IMR-90 (cell line): ENCODE results near the gene FCRL2. TPM values are rescaled to one million over a fixed set of nuclear protein-coding genes. Genes with fewer than 3 reads are reported as not detected.

Source experiments
- ATAC-seq: fragments of 200-7000 bp; cut with Tn5 transposase; 2 replicates; pipeline ENCODE4 v1.9.1; 2020; ENCODE audit warnings: low read depth, mild to moderate bottlenecking, moderate library complexity
- BruUV-seq: library from RNA; stranded (reverse); fragments of 400-500 nt; replicated peaks from 2 replicates; lab custom pipeline; 2021; lab: Mats Ljungman, UMichigan
- CTCF ChIA-PET: fragments of 300-600 bp; formaldehyde crosslinking; extraction: SDS; loops from one replicate; lab custom pipeline; 2021; ENCODE audit warnings: antibody characterized with exemption; lab: Yijun Ruan, JAX
- POLR2A ChIA-PET: fragments of 300-600 bp; sonication (Branson Sonifier 250); formaldehyde crosslinking; loops from one replicate; lab custom pipeline; 2022; ENCODE audit warnings: antibody characterized with exemption; ENCODE audit not compliant: unreplicated experiment; lab: Charles Lee
- DNase-seq: peaks from one replicate; pipeline ENCODE4 v3.0.0; 2013
- H2AFZ ChIP-seq: replicated peaks from 2 replicates; pipeline ENCODE3; 2013; ENCODE audit warnings: low read length, mild to moderate bottlenecking; ENCODE audit not compliant: poor library complexity
- H2AK5ac ChIP-seq: 2 replicates; pipeline ENCODE4 v1.6.1; 2013; ENCODE audit warnings: low read depth, low read length, inconsistent platforms
- H2AK9ac ChIP-seq: replicated peaks from 2 replicates; pipeline ENCODE3; 2013; ENCODE audit warnings: mild to moderate bottlenecking, low read depth, low read length, moderate library complexity; ENCODE audit not compliant: poor library complexity
- H2BK120ac ChIP-seq: 2 replicates; pipeline ENCODE4 v1.6.1; 2013; ENCODE audit warnings: low read depth, low read length, inconsistent platforms
- H2BK15ac ChIP-seq: 3 replicates; pipeline ENCODE4 v1.6.1; 2013; ENCODE audit warnings: low read depth, low read length, inconsistent platforms
- H2BK20ac ChIP-seq: 2 replicates; pipeline ENCODE4 v1.6.1; 2013; ENCODE audit warnings: low read depth, mild to moderate bottlenecking, inconsistent platforms, low read length, moderate library complexity
- H2BK5ac ChIP-seq: 2 replicates; pipeline ENCODE4 v1.6.1; 2013; ENCODE audit warnings: mild to moderate bottlenecking, low read depth, low read length, inconsistent platforms; ENCODE audit not compliant: poor library complexity, severe bottlenecking
- H3K14ac ChIP-seq: replicated peaks from 2 replicates; pipeline ENCODE4 v1.6.1; 2013; ENCODE audit warnings: low read depth, low read length, inconsistent platforms
- H3K18ac ChIP-seq: 2 replicates; pipeline ENCODE4 v1.6.1; 2013; ENCODE audit warnings: low read depth, low read length, control low read depth
- H3K23ac ChIP-seq: 2 replicates; pipeline ENCODE4 v1.6.1; 2013; ENCODE audit warnings: low read depth, low read length, inconsistent platforms
- H3K27ac ChIP-seq: 2 replicates; pipeline ENCODE4 v1.5.1; 2013; ENCODE audit warnings: mild to moderate bottlenecking, control low read depth, low read length; ENCODE audit not compliant: insufficient read depth
- H3K27me3 ChIP-seq: 2 replicates; pipeline ENCODE4 v1.6.1; 2013; ENCODE audit warnings: low read length; ENCODE audit not compliant: control insufficient read depth, insufficient read depth
- H3K36me3 ChIP-seq: 2 replicates; pipeline ENCODE4 v1.6.1; 2013; ENCODE audit warnings: low read length, mixed read lengths; ENCODE audit not compliant: control insufficient read depth, insufficient read depth
- H3K4ac ChIP-seq: 2 replicates; pipeline ENCODE4 v1.6.1; 2013; ENCODE audit warnings: low read depth, low read length, inconsistent platforms
- H3K4me1 ChIP-seq: 2 replicates; pipeline ENCODE4 v1.6.1; 2013; ENCODE audit warnings: low read length, mixed read lengths; ENCODE audit not compliant: control insufficient read depth, insufficient read depth
- H3K4me2 ChIP-seq: 2 replicates; pipeline ENCODE4 v1.6.1; 2013; ENCODE audit warnings: low read depth, mild to moderate bottlenecking, control low read depth, low read length, moderate library complexity
- H3K4me3 ChIP-seq: 2 replicates; pipeline ENCODE4 v1.5.1; 2013; ENCODE audit warnings: low read depth, mild to moderate bottlenecking, control low read depth, low read length, moderate library complexity; ENCODE audit not compliant: insufficient read depth
- H3K56ac ChIP-seq: 2 replicates; pipeline ENCODE4 v1.6.1; 2013; ENCODE audit warnings: low read length, inconsistent platforms; ENCODE audit not compliant: insufficient read depth; ENCODE audit errors: extremely low read depth
- H3K79me1 ChIP-seq, 2 experiments: 2 replicates each; pipeline ENCODE4 v1.6.1; 2013; ENCODE audit warnings: low read length in 2 of 2, inconsistent platforms in 1 of 2, low read depth in 1 of 2
- H3K9ac ChIP-seq: 2 replicates; pipeline ENCODE4 v1.6.1; 2013; ENCODE audit warnings: low read depth, low read length, control low read depth
- H3K9me1 ChIP-seq: 2 replicates; pipeline ENCODE4 v1.6.1; 2013; ENCODE audit warnings: low read length, inconsistent platforms; ENCODE audit not compliant: insufficient read depth
- H3K9me3 ChIP-seq: 2 replicates; pipeline ENCODE4 v1.6.1; 2013; ENCODE audit warnings: low read length; ENCODE audit not compliant: control insufficient read depth, insufficient read depth
- H4K20me1 ChIP-seq: 2 replicates; pipeline ENCODE4 v1.6.1; 2013; ENCODE audit warnings: low read length, inconsistent platforms; ENCODE audit not compliant: insufficient read depth
- H4K5ac ChIP-seq: 2 replicates; pipeline ENCODE4 v1.6.1; 2013; ENCODE audit warnings: mild to moderate bottlenecking, low read depth, low read length, control low read depth
- H4K8ac ChIP-seq, 2 experiments: 2 replicates each; pipeline ENCODE4 v1.6.1; 2013; ENCODE audit warnings: low read depth in 2 of 2, low read length in 2 of 2, control low read depth in 1 of 2, inconsistent platforms in 1 of 2
- H4K91ac ChIP-seq: 2 replicates; pipeline ENCODE4 v1.6.1; 2013; ENCODE audit warnings: low read depth, low read length, inconsistent platforms; ENCODE audit not compliant: insufficient read depth
- NFE2L2 ChIP-seq: fragments of 150-350 bp; IDR thresholded peaks from 2 replicates; pipeline ENCODE4 v1.6.1; 2016; ENCODE audit warnings: low read depth, mild to moderate bottlenecking, low read length
- SMC3 ChIP-seq: fragments of 150-350 bp; IDR thresholded peaks from 2 replicates; pipeline ENCODE4 v1.6.1; 2016; ENCODE audit warnings: low read depth, mild to moderate bottlenecking, antibody characterized with exemption, low read length, moderate library complexity
- WGBS, 2 experiments: methylation state at CpG; one replicate each; pipeline versions ENCODE4 v1.1.5 to v1.1.7; 2013; ENCODE audit warnings: missing lambda C conversion rate in 2 of 2; ENCODE audit not compliant: insufficient read length in 1 of 2; ENCODE audit errors: extremely low coverage in 2 of 2; 5-methylcytosine and 5-hydroxymethylcytosine counted together
- dilution Hi-C: fragments of 300-500 bp; cut with HindIII; formaldehyde crosslinking; loops from one replicate; pipeline ENCODE4 v1.14.3; 2018; ENCODE audit warnings: low sequenced_read_pairs; ENCODE audit not compliant: unreplicated experiment
- in situ Hi-C: fragments of 300-500 bp; cut with MboI; formaldehyde crosslinking; loops from 3 replicates; pipeline ENCODE4 v1.14.3; 2019; ENCODE audit warnings: low sequenced_read_pairs, inconsistent platforms, mixed read lengths
- intact Hi-C: fragments of 100-400 bp; cut with micrococcal nuclease; formaldehyde crosslinking; loops from 2 replicates; pipeline ENCODE4 v1.10.0; 2022
- polyA plus RNA-seq, 3 experiments: library from polyadenylated mRNA; depleted of rRNA; stranded (reverse); fragments of >200 nt; gene quantifications; 2 replicates each; pipeline ENCODE4 v1.2.3, GENCODE V29; 2012; ENCODE audit warnings: low replicate concordance in 1 of 3
- total RNA-seq: library from RNA; depleted of rRNA; stranded (reverse); fragments of >200 nt; gene quantifications from 2 replicates; pipeline ENCODE4 v1.2.3, GENCODE V29; 2012

Gene FCRL2
- total and polyA plus RNA-seq, 2 of the 4 experiments (the other 2 are of a cell fraction): not detected

DNA sequence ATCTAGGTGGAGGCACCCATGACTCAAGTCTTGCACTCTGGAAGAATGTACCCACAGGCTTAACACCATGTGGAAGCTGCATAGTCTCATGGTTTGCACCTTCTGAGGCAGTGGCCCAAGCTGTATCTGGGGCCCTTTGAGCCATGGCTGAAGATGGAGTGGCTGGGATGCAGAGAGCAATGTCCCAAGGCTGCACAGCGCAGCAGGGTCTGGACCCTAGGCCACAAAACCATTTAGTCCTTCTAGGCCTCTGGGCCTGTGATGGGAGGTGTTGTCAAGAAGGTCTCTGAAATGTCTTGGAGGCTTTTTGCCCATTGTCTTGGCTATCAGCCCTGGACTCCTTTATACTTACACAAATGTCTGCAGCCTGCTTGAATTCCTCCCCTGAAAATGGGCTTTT, 54.9 kb downstream of the FCRL2 start:
- Histone ChIP-seq H4K8ac (no peak overlapping the region), H2BK15ac (no peak overlapping the region), H3K27ac (no peak overlapping the region), H2AK5ac (no peak overlapping the region), H2BK120ac (no peak overlapping the region), H2BK5ac (no peak overlapping the region), H3K56ac (no peak overlapping the region), H3K27me3 (no peaks in the 10 kb centered on the region), H3K79me1 (no peaks in the 10 kb centered on the region), H3K4me3 (no peak overlapping the region), H4K5ac (no peak overlapping the region), H3K4ac (no peak overlapping the region), H3K4me1 (no peaks in the 10 kb centered on the region), H4K91ac (no peak overlapping the region), H3K23ac (no peak overlapping the region), H3K18ac (no peak overlapping the region), H3K4me2 (no peak overlapping the region), H2AFZ (no peak overlapping the region), H2BK20ac (no peak overlapping the region), H3K36me3 (no peaks in the 10 kb centered on the region), H3K9me3 (no peaks in the 10 kb centered on the region), H2AK9ac (no peak overlapping the region), H3K9ac (no peak overlapping the region), H3K9me1 (no peaks in the 10 kb centered on the region), H3K14ac (no peak overlapping the region), H4K20me1 (no peaks in the 10 kb centered on the region)
- TF ChIP-seq SMC3: no peak
- TF ChIP-seq NFE2L2: no peak
- dilution Hi-C loops: no loop called here
- ChIA-PET POLR2A (no interaction called here), CTCF (no interaction called here)
- intact Hi-C loops: no loop called here
- no TSS peak for BruUV-seq
- WGBS, 2 experiments: no CpG with 5 or more reads among the region's 1 CpG
- in situ Hi-C loops: no loop called here
- no peak for DNase-seq
- ATAC-seq: no peak
